Prostate gland (tissue), 2 donors: Measurements from ENCODE around the gene UBE2D4.

Experiments used
- CTCF ChIP-seq, 4 experiments: fragments of 200-600 bp in 2 of 4; fragments of 450-650 bp in 2 of 4; sonication (generic) in 2 of 4; IDR thresholded peaks; 1 replicate in 3 of 4; 2 replicates in 1 of 4; pipeline ENCODE4 v1.5.1; 2016 to 2019; ENCODE audit warnings: antibody characterized with exemption in 4 of 4, mild to moderate bottlenecking in 2 of 4, moderate library complexity in 2 of 4
- POLR2A ChIP-seq: fragments of 450-650 bp; IDR thresholded peaks from one replicate; pipeline ENCODE4 v1.6.1; 2016; ENCODE audit warnings: antibody characterized with exemption, mild to moderate bottlenecking

DNA sequence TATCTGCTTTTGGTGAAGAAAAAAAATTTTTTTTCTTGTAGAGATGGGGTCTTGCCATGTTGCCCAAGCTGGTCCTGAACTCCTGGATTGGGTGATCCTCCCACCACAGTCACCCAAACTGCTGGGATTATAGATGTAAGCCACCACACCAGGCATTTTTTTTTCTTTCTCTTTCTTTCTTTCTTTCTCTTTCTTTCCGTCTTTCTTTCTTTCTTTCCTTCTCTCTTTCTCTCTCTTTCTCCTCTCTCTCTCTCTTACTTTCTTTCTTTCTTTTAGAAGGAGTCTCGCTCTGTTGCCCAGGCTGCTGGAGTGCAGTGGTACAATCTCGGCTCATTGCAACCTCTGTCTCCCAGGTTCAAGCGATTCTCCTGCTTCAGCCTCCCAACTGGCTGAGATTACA is 3.5 kb upstream of the UBE2D4 start:
- no peak for TF ChIP-seq CTCF (IDR thresholded peaks at IDR 0.05)
- TF ChIP-seq POLR2A = no peak
